CD4-positive, alpha-beta T cell (primary cell): ENCODE results near the gene DNAH1. TPM values are rescaled to one million over a fixed set of nuclear protein-coding genes. Genes with fewer than 3 reads are reported as not detected.

ENCODE experiments used
- ATAC-seq: fragments of 200-7000 bp; cut with Tn5 transposase; one replicate; pipeline ENCODE4 v1.10.0; 2022; ENCODE audit warnings: mild to moderate bottlenecking; ENCODE audit not compliant: poor library complexity
- CTCF ChIA-PET: fragments of 350-600 bp; sonication (Branson Sonifier 250); formaldehyde crosslinking; loops from one replicate; lab custom pipeline; 2021; ENCODE audit warnings: antibody characterized with exemption, inconsistent platforms; lab: Charles Lee
- POLR2A ChIA-PET: fragments of 350-600 bp; sonication (Branson Sonifier 250); formaldehyde crosslinking; loops from one replicate; lab custom pipeline; 2021; ENCODE audit warnings: antibody characterized with exemption, inconsistent platforms; lab: Charles Lee
- DNase-seq, 14 experiments: peaks; one replicate each; pipeline ENCODE4 v3.0.0-alpha.2; 2013 to 2020; ENCODE audit warnings: mixed read lengths in 2 of 14
- H3K27ac ChIP-seq, 2 donors: one replicate each; pipeline versions ENCODE4 v1.5.1 to v1.7.0; 2013; ENCODE audit warnings: low read length in 2 of 2, low read depth in 1 of 2, mild to moderate bottlenecking in 1 of 2
- H3K27me3 ChIP-seq, 2 experiments: 1 replicate in 1 of 2; 2 replicates in 1 of 2; pipeline versions ENCODE4 v1.6.1 to v1.7.0; 2013; ENCODE audit warnings: low read length in 2 of 2, control low read depth in 1 of 2, mild to moderate bottlenecking in 1 of 2, moderate library complexity in 1 of 2; ENCODE audit not compliant: insufficient read depth in 2 of 2, control insufficient read depth in 1 of 2
- H3K36me3 ChIP-seq: one replicate; pipeline ENCODE4 v1.6.1; 2013; ENCODE audit warnings: low read length, control low read depth; ENCODE audit not compliant: insufficient read depth
- H3K4me1 ChIP-seq: one replicate; pipeline ENCODE4 v1.6.1; 2013; ENCODE audit warnings: low read length, control low read depth; ENCODE audit not compliant: insufficient read depth
- H3K4me3 ChIP-seq: one replicate; pipeline ENCODE4 v1.5.1; 2013; ENCODE audit warnings: mild to moderate bottlenecking, low read length, moderate library complexity
- H3K9me3 ChIP-seq, 2 experiments: 1 replicate in 1 of 2; 2 replicates in 1 of 2; pipeline versions ENCODE4 v1.6.1 to v1.7.0; 2013; ENCODE audit warnings: low read length in 2 of 2, mild to moderate bottlenecking in 2 of 2, control low read depth in 1 of 2, moderate library complexity in 1 of 2; ENCODE audit not compliant: control insufficient read depth in 1 of 2, insufficient read depth in 1 of 2
- H3K27ac Mint-ChIP-seq: one replicate; pipeline ENCODE4 v1.8.0; 2020; ENCODE audit warnings: mixed read lengths
- H3K27me3 Mint-ChIP-seq: one replicate; pipeline ENCODE4 v1.8.0; 2021; ENCODE audit warnings: mixed read lengths
- H3K36me3 Mint-ChIP-seq: one replicate; pipeline ENCODE4 v1.8.0; 2021; ENCODE audit warnings: low read depth, mixed read lengths
- H3K4me1 Mint-ChIP-seq: one replicate; pipeline ENCODE4 v1.8.0; 2021; ENCODE audit warnings: low read depth, mixed read lengths
- H3K4me3 Mint-ChIP-seq: one replicate; pipeline ENCODE4 v1.8.0; 2020; ENCODE audit warnings: mild to moderate bottlenecking, mixed read lengths
- H3K9me3 Mint-ChIP-seq: one replicate; pipeline ENCODE4 v1.8.0; 2020; ENCODE audit warnings: mixed read lengths
- intact Hi-C, 2 experiments: fragments of 100-400 bp; cut with DNase I in 1 of 2; cut with micrococcal nuclease in 1 of 2; formaldehyde crosslinking; loops; one replicate each; pipeline versions ENCODE4 v1.15.1 to v1.9.0; 2023 to 2025; cut with DNase I, micrococcal nuclease
- total RNA-seq, 174 experiments: library from RNA in 2 of 174; stranded (reverse) in 2 of 174; gene quantifications; one replicate each; pipeline ENCODE4 v1.2.3 and lab custom pipeline; 2021 to 2026
- TF ChIP-seq, protein P1 (sequence below): fragments of 200-600 bp; IDR thresholded peaks from one replicate; pipeline ENCODE4 v1.8.0; 2022; ENCODE audit warnings: antibody characterized with exemption, mild to moderate bottlenecking

Gene DNAH1
- total RNA-seq, 2 experiments from 2014 or later: 49.7 to 50.7 TPM

DNA sequence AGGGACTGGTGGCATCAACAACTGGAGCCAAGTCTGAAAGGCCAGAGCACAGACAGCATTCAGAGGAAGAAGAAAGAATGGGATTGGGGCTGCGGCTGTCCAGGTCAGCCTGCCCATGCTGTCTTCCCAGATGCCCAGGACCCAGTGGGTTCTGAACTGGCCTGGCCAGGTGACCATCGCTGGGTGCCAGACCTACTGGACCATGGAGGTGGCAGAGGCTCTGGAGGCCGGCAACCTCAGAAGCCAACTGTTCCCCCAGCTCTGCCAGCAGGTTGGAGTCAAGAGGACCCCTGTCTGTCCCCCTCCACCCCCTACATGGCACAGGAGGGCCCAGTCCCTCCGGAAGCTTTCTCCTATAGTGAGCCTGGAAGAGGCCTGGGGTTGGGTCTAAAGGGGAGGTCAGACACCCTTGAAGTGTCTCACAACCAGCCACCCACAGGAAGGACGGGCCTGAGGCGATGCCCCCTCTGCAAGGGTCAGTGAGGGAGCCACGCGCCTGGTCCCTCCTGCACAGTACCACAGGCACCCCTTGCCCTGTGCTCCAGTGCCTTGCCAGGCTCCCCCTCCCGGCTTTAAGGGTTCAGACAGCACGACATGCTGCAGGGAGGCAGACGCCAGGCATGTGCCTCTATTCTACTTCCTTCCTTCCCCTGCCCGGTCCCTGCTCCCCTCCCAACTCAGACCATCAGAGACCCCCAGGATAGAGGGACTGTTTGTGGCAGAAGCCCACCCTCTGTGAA lies 43.2 kb downstream of the DNAH1 start:
- no peak overlapping the region for H3K27ac ChIP-seq
- ATAC-seq: no peak
- H3K36me3 ChIP-seq: peaks cover 85% of the 10 kb centered on the region
- H3K4me3 ChIP-seq: no peak overlapping the region
- Mint-ChIP-seq H3K4me1 (no peaks in the 10 kb centered on the region), H3K4me3 (no peak overlapping the region), H3K27me3 (no peaks in the 10 kb centered on the region), H3K9me3 (no peaks in the 10 kb centered on the region), H3K27ac (no peak overlapping the region), H3K36me3 (peaks cover 75% of the 10 kb centered on the region)
- no peaks in the 10 kb centered on the region for H3K4me1 ChIP-seq
- CTCF ChIA-PET: no interaction called here
- no peaks in the 10 kb centered on the region for H3K27me3 ChIP-seq
- no peak for DNase-seq
- TF ChIP-seq, protein P1, sequence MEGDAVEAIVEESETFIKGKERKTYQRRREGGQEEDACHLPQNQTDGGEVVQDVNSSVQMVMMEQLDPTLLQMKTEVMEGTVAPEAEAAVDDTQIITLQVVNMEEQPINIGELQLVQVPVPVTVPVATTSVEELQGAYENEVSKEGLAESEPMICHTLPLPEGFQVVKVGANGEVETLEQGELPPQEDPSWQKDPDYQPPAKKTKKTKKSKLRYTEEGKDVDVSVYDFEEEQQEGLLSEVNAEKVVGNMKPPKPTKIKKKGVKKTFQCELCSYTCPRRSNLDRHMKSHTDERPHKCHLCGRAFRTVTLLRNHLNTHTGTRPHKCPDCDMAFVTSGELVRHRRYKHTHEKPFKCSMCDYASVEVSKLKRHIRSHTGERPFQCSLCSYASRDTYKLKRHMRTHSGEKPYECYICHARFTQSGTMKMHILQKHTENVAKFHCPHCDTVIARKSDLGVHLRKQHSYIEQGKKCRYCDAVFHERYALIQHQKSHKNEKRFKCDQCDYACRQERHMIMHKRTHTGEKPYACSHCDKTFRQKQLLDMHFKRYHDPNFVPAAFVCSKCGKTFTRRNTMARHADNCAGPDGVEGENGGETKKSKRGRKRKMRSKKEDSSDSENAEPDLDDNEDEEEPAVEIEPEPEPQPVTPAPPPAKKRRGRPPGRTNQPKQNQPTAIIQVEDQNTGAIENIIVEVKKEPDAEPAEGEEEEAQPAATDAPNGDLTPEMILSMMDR: no peak
- POLR2A ChIA-PET: no interaction called here
- H3K9me3 ChIP-seq: no peaks in the 10 kb centered on the region
- intact Hi-C loops: no loop called here

DNA sequence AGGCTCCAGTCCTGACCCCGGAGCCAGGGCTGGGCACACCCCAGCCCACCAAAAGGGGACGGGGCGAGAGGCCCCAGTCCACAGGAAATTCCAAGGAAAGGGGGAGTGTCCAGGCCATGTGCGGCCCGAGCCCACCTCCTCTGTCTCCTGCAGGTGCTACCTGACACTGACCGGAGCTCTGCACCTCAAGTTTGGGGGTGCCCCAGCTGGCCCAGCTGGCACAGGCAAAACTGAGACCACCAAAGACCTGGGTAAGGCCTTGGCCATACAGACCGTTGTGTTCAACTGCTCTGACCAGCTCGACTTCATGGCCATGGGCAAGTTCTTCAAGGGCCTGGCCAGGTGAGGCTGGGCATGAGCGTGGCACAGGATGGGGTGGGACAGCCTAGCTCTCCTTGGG lies 44.9 kb downstream of the DNAH1 start:
- no peak for DNase-seq
- POLR2A ChIA-PET: no interaction called here
- no peak overlapping the region for H3K27ac Mint-ChIP-seq
- Histone ChIP-seq H3K9me3 (no peaks in the 10 kb centered on the region), H3K4me1 (no peaks in the 10 kb centered on the region), H3K4me3 (no peak overlapping the region), H3K27ac (no peak overlapping the region), H3K36me3 (peaks cover 73% of the 10 kb centered on the region), H3K27me3 (no peaks in the 10 kb centered on the region)
- no peaks in the 10 kb centered on the region for H3K9me3 Mint-ChIP-seq
- no peak overlapping the region for H3K4me3 Mint-ChIP-seq
- CTCF ChIA-PET: no interaction called here
- peaks cover 73% of the 10 kb centered on the region for H3K36me3 Mint-ChIP-seq
- intact Hi-C loops: no loop called here
- TF ChIP-seq, protein P1: no peak
- H3K27me3 Mint-ChIP-seq: no peaks in the 10 kb centered on the region
- H3K4me1 Mint-ChIP-seq: no peaks in the 10 kb centered on the region
- no peak for ATAC-seq

DNA sequence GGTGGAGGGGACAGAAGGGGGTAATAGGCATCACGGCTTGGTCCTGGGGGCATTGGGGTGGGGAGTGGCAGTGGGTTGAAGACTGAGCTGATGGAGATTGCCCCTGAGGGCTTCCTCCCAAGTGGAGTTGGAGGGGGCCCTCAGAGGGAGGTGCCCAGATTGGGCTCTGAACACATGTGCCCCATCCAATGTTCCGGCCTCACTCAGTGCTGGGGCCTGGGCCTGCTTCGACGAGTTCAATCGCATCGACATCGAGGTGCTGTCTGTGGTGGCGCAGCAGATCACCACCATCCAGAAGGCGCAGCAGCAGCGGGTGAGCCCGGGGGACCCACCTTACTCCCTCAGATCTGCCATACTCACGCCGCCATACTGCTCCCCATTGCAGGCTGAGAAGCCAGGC lies 45.3 kb downstream of the DNAH1 start:
- H3K36me3 Mint-ChIP-seq: peaks cover 69% of the 10 kb centered on the region
- CTCF ChIA-PET: interaction anchor here (1.6 kb wide), 1 partner anchor 141 kb away, joined by 3 read pairs; no protein-coding TSS in a partner anchor
- DNase-seq: no peak

More for the DNA sequence above, 45.3 kb downstream of the DNAH1 start:
- Histone ChIP-seq H3K27ac (no peak overlapping the region), H3K36me3 (peaks cover 73% of the 10 kb centered on the region), H3K4me3 (no peak overlapping the region), H3K4me1 (no peaks in the 10 kb centered on the region), H3K9me3 (no peaks in the 10 kb centered on the region), H3K27me3 (no peaks in the 10 kb centered on the region)
- Mint-ChIP-seq H3K4me3 (no peak overlapping the region), H3K27me3 (no peaks in the 10 kb centered on the region), H3K27ac (no peak overlapping the region), H3K4me1 (no peaks in the 10 kb centered on the region), H3K9me3 (no peaks in the 10 kb centered on the region)
- POLR2A ChIA-PET: no interaction called here
- intact Hi-C loops: no loop called here
- ATAC-seq: no peak
- TF ChIP-seq, protein P1: no peak
